IPS-15b (cell line): Measurements from ENCODE around the gene GMPR2.

Experiments used
- H3K27me3 ChIP-seq: one replicate; pipeline ENCODE4 v1.6.1; 2013; ENCODE audit warnings: low read length; ENCODE audit not compliant: control insufficient read depth, insufficient read depth
- H3K36me3 ChIP-seq: one replicate; pipeline ENCODE4 v1.6.1; 2013; ENCODE audit warnings: low read length; ENCODE audit not compliant: control insufficient read depth, insufficient read depth
- H3K4me1 ChIP-seq: one replicate; pipeline ENCODE4 v1.6.1; 2013; ENCODE audit warnings: mild to moderate bottlenecking, low read length; ENCODE audit not compliant: control insufficient read depth, insufficient read depth
- H3K4me3 ChIP-seq: one replicate; pipeline ENCODE4 v1.5.1; 2013; ENCODE audit warnings: low read depth, low read length
- H3K9ac ChIP-seq: one replicate; pipeline ENCODE4 v1.6.1; 2013; ENCODE audit warnings: low read depth, mild to moderate bottlenecking, low read length
- H3K9me3 ChIP-seq: one replicate; pipeline ENCODE4 v1.6.1; 2013; ENCODE audit warnings: mild to moderate bottlenecking, low read length; ENCODE audit not compliant: control insufficient read depth, insufficient read depth

Gene GMPR2

GRCh38 chr14:24279301-24280186 lies 46.8 kb downstream of the GMPR2 start:
- no peaks in the 10 kb centered on the region for H3K36me3 ChIP-seq
- H3K9me3 ChIP-seq, result no peaks in the 10 kb centered on the region
- no peaks in the 10 kb centered on the region for H3K27me3 ChIP-seq
- H3K4me1 ChIP-seq, result no peaks in the 10 kb centered on the region
- H3K9ac ChIP-seq, result no peak overlapping the region
- no peak overlapping the region for H3K4me3 ChIP-seq

- H3K9ac ChIP-seq, result no peak overlapping the region
These were observed 48.2 kb downstream of the GMPR2 start for GRCh38 chr14:24280797-24281460.

GRCh38 chr14:24281636-24282035 lies 48.9 kb downstream of the GMPR2 start:
- Histone ChIP-seq H3K4me3 (no peak overlapping the region), H3K9me3 (no peaks in the 10 kb centered on the region), H3K36me3 (no peaks in the 10 kb centered on the region), H3K9ac (no peak overlapping the region), H3K4me1 (no peaks in the 10 kb centered on the region), H3K27me3 (no peaks in the 10 kb centered on the region)

More at GRCh38 chr14:24280797-24281460, 48.2 kb downstream of the GMPR2 start:
- Histone ChIP-seq H3K9me3 (no peaks in the 10 kb centered on the region), H3K4me3 (no peak overlapping the region), H3K27me3 (no peaks in the 10 kb centered on the region), H3K36me3 (no peaks in the 10 kb centered on the region), H3K4me1 (no peaks in the 10 kb centered on the region)

- H3K27me3 ChIP-seq, result no peaks in the 10 kb centered on the region
- H3K9ac ChIP-seq, result no peak overlapping the region
- H3K4me3 ChIP-seq, result no peak overlapping the region
- H3K36me3 ChIP-seq, result no peaks in the 10 kb centered on the region
- no peaks in the 10 kb centered on the region for H3K9me3 ChIP-seq
- H3K4me1 ChIP-seq, result no peaks in the 10 kb centered on the region
These were observed 50.0 kb downstream of the GMPR2 start for GRCh38 chr14:24282736-24283135.

GRCh38 chr14:24283796-24284460 lies 51.2 kb downstream of the GMPR2 start:
- H3K9ac ChIP-seq, result no peak overlapping the region
- H3K9me3 ChIP-seq, result no peaks in the 10 kb centered on the region
- H3K4me1 ChIP-seq, result no peaks in the 10 kb centered on the region
- H3K36me3 ChIP-seq, result no peaks in the 10 kb centered on the region
- no peak overlapping the region for H3K4me3 ChIP-seq
- H3K27me3 ChIP-seq, result no peaks in the 10 kb centered on the region

- no peak overlapping the region for H3K9ac ChIP-seq
- H3K9me3 ChIP-seq, result no peaks in the 10 kb centered on the region
- H3K4me3 ChIP-seq, result no peak overlapping the region
- no peaks in the 10 kb centered on the region for H3K4me1 ChIP-seq
- H3K27me3 ChIP-seq, result no peaks in the 10 kb centered on the region
- H3K36me3 ChIP-seq, result no peaks in the 10 kb centered on the region
These were observed 51.8 kb downstream of the GMPR2 start for GRCh38 chr14:24284501-24285035.

- H3K27me3 ChIP-seq, result no peaks in the 10 kb centered on the region
- H3K4me3 ChIP-seq, result no peak overlapping the region
- H3K9me3 ChIP-seq, result no peaks in the 10 kb centered on the region
- no peaks in the 10 kb centered on the region for H3K4me1 ChIP-seq
- H3K36me3 ChIP-seq, result no peaks in the 10 kb centered on the region
- H3K9ac ChIP-seq, result no peak overlapping the region
These were observed 52.6 kb downstream of the GMPR2 start for GRCh38 chr14:24285351-24285750.

- Histone ChIP-seq H3K4me3 (no peak overlapping the region), H3K9me3 (no peaks in the 10 kb centered on the region)
These were observed 54.3 kb downstream of the GMPR2 start for GRCh38 chr14:24286996-24287395.

More at GRCh38 chr14:24286996-24287395, 54.3 kb downstream of the GMPR2 start:
- peaks cover 12% of the 10 kb centered on the region for H3K36me3 ChIP-seq
- H3K4me1 ChIP-seq, result no peaks in the 10 kb centered on the region
- no peak overlapping the region for H3K9ac ChIP-seq
- no peaks in the 10 kb centered on the region for H3K27me3 ChIP-seq
